LHCN-M2 (cell line): ENCODE measurements around the gene WNT7B. TPM values are rescaled to one million over a fixed set of nuclear protein-coding genes. Genes with fewer than 3 reads are reported as not detected.

Experiments
- DNase-seq: peaks from one replicate; pipeline ENCODE4 v3.0.0-alpha.2; 2012; ENCODE audit warnings: low read depth
- polyA plus RNA-seq: library from polyadenylated mRNA; unstranded; fragments of >200 nt; gene quantifications from one replicate; pipeline ENCODE4 v1.2.1, GENCODE V29; 2012; ENCODE audit warnings: missing spikeins
- total RNA-seq: library from RNA; depleted of rRNA; stranded (reverse); fragments of >200 nt; gene quantifications from 2 replicates; pipeline ENCODE4 v1.2.3, GENCODE V29; 2014; rRNA removed

Gene WNT7B
- total RNA-seq: 0.13 TPM in 1 of 2 replicates, not detected in the other
- 0.02 TPM for polyA plus RNA-seq

DNA sequence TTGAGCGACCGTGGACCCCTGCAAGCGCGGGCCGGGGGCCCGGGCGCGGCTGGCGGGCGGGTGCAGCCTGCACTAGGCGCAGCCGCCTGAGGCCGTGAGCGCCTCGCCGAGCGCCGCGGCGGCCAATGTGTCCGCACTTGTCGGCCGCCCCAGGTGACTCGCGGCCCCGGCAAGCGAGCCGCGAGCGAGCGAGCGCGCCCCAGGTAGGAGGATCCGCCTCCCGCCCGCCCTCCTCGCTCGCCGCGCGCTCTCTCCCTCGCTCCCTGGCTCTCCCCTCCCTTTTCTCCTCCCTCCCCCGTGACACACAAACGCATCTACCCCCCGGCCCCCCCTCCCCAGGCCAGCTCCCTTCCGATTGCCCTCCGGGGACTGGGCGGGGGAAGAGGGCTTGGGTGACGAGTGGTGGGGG, at the start of gene WNT7B:
Gene WNT7B, minus strand, starts transcription at position 160 of the 409 bp plus-strand sequence. CDS start 408 bp downstream, outside the sequence.
- DNase-seq: no peak

DNA sequence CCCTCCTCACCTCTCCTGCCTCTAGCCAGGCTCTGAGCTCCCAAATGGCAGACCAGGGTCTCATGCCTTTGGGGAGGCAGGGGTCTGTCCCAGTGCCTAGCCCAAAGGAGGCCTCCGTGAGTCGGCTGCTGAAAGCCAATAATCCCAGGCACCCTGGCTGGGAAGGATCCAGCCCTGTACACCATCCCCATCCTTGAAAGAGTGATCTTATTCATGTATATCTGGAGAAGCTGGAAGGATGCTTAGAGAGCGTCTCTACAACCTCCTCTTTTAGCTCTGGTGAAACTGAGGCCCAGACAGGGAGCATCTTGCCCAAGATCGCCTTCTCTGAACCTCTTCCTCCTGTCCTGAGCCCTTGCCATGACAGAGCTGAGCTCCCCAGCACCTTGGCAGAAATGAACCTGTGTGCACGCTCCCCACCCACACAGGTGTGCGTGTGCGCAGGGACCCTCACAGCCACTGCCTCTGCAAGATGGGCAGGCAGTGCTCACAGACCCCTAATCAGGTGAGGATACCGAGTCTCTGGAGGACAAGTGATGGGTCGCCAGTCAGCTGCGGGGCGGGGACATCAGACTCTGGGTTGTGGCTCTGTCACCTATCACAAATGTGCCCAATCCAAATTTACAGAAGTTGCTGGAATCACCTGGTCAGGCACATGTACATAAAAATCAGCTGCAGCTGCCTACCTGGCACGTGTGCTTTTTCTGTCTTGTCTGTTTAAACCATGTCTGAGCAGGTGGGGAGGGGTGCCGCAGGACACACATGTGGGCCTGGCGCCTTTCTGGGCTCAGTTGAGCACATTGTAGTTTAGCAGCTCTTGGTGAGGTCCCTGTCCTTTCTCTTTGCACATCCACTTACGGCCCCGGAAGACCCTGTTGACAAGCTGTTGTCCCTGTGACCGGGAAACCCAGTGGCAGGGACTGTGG, 49.3 kb upstream of the WNT7B start:
- no peak for DNase-seq

DNA sequence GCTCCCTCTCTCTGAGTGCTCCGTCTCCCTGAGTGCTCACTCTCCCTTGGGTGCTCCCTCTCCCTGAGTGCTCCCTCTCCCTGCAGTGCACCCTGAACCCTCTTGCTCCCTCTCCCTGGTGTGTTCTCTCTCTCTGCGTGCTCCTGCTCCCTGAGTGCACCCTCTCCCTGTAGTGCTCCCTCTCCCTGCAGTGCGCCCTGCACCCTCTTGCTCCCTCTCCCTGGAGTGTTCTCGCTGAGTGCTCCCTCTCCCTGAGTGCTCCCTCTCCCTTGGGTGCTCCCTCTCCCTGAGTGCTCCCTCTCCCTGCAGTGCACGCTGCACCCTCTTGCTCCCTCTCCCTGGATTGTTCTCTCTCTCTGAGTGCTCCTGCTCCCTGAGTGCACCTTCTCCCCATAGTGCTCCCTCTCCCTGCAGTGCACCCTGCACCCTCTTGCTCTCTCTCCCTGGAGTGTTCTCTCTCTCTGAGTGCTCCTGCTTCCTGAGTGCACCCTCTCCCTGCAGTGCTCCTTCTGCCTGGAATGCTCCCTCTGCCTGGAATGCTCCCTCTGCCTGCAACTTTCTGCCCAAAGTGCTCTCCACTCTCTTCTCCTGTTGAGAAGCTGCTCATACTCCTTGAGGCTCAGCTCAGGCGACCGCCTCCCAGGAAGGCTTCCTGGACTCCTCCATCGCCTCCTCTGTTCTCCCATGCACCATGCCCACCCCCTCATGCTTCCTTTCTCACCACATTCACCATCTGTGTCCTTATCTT, 48.4 kb upstream of the WNT7B start:
- DNase-seq: no peak

DNA sequence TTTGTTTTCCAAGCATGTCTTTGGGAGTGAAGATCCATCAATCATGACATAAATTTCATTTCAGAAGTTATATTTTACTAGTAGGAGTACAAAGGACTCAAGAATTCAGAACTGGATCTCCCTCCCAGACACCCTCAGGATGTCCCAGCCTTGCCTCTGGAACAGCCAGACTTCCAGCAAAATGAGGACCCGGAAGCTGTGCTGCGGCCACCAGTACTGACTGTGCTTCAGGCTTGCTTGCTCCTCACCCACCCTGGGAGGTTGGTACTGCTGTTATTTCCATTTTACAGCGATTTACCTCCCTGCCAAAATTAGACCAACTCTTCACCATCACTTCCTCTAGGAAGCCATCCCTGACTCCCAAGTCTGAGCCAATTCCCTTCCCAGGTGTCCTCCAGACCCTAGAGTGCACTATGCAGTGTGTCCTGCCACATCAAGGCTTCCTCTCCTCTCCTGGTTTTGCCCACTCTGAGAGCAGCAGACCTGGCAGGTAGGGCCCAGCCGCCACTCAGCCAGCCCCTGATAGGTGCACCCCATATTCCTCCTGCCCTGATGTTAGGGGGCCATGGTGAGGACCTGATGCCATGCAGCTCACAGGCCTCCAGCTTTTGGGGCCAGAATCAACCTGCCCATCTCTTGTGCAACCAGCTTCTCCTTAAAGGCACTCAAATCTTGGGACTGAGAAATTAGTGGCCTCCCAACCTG, 47.3 kb upstream of the WNT7B start:
- no peak for DNase-seq

DNA sequence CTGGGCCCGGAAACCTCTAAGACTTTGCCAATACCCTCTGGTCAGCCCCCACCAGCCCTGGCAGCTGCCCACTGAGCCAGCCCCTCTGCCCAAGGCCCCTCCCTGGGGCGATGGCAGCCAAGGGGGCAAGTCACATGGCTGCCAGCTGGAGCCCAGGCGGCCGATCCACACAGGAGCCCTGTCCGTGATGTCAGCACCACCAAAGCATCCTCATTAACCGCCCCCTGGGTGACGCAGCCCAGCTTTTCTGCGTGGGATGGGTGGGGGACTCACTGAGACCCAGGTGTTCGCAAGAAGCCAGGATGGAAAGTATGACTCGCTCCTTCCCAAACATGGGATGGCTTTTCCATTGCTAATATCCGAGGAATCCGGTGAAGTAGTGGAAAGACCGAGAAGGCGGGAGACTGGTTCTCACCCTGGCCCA, 46.6 kb upstream of the WNT7B start:
- DNase-seq: no peak

DNA sequence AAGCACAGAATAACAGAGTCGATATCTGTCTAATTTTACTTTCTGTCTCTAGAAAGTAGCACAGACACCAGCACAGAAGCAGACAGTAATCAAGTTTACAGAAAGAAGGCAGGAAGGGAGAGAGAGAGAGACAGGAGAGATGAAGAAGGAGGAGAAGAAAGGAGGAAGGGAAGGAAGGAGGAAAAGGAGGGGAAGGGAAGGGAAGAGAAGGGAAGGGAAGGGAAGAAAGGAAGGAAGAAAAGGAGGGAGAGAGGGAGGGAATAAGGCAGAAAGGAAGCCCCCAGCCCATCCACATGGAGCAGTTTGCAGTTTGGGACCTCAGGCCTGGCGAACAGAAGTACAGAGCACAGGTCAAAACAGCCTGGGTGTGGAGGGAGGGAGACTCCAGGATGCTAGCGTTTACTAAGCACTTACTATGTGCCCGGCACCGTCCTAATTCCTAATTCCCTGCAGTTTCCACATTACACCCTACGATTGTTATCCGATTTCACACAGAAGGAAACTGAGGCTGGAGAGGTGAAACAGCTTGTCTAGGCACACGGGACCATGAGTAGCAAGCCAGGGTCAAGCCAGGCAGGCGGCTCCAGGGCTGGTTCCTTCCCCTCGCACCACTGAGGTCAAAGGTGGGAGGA, 46.0 kb upstream of the WNT7B start:
- no peak for DNase-seq

DNA sequence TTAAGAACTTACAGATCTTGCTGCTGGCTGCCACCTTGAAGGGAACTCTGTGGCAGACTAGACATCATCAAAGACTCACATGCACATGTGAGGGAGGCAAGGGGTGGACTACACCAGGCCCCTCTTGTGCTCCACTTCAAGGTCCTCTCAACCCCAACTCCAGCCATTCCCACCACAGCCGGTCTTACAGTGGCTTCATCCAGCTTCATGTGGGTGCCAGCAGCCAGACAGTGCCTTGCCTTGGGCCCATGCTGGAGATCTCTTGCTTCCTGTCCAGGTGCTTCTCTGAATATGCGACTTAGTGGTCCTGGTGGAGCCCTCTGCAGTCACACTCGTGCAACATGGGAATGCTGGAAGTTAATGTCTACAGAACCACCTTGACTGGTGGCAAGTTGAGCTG, 44.6 kb upstream of the WNT7B start:
- DNase-seq: no peak

DNA sequence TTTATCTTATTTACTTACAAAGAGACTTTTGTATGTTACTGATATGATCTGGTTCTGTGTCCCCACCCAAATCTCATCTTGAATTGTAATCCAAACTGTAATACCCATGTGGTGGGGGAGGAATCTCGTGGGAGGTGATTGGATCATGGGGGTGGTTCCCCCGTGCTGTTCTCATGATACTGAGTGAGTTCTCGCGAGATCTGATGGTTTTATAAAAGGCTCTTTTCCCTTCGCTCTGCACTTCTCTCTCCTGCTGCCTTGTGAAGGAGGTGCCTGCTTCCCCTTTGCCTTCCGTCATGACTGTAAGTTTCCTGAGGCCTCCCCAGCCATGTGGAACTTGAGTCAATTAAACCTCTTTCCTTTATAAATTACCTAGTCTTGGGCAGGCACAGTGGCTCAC, 42.4 kb upstream of the WNT7B start:
- no peak for DNase-seq

DNA sequence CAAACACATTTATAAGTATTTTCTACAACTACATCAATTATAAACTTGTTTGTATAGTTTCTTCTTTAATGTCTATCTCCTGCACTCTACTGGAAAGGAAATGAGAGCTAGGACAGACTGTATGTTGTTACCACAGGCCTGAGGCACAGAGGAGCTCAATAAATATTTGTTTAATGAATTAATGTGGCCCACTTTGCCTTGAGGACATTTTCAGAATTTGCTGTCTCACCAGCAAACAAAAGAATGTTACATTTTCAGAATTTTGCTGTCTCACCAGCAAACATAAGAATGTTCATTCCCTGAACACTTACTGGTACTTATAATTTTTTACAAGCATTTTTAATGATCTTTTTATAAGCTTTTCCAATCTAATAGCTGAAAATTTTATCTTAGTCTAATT, 41.9 kb upstream of the WNT7B start:
- DNase-seq: no peak

DNA sequence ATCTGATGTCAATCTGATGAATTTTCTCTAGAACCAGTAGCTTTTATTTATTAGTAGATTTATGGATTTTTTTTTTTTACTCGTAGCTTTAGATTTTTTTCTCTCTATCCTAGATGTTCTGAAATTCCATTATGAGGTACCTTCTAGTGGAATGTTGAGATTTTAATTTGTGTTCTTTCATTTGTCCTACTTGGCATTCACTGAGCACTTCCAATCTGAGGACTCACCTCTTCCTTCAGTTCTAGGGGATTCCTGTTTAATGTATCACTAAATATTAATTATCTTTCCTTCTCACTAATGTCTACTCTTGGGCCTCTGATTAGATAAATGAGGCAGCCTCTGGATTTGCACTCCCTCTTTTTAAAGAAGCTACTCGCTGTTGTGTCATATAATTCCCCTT, 40.2 kb upstream of the WNT7B start:
- no peak for DNase-seq

DNA sequence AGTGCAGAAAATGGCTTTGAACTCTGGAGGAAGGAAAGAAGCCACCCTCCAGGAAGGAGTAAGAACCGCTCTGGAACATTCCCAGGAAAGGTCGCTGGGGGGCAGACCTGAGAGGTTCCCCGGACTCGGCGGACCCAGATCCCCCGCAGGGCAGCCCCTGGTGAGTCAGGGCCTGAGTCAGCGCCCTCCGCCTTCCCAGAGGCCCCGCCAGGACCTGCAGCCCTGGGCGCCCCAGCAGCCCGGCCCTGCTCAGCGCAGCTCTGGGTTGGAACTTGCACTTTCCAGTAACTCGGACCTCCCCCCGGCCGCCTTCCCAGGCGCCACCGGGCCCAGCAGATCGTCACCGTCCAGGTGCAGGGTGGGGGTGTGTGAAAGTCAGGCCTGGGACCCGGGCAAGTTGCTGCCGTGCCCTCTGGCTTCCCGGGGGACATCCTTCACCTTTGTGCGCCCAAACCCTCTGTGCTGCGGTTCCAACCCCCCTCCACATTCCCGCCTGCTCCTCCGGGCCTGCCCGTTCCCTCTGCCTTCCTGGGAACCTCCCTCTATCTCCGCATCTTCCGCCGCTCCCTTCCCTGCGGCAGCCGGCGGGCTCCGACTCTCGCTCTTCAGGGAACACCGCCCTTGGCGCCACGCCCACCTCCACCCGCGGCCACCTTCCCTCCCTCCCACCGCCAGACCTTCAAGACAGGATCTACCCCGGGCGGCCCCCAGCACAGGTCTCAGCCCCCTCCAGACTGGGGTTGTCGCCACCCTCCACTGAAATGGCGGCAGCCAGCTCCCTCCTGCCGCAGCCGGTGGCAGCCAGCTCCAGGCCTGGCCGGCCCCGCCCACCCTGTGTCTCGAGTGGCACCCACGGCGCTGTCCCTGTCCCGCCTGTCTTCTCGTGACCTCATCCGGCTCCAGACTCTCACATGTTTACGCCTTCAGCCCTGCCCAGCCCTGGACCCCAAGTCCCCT, 36.8 kb upstream of the WNT7B start:
- peak; percentile 96 for DNase-seq

DNA sequence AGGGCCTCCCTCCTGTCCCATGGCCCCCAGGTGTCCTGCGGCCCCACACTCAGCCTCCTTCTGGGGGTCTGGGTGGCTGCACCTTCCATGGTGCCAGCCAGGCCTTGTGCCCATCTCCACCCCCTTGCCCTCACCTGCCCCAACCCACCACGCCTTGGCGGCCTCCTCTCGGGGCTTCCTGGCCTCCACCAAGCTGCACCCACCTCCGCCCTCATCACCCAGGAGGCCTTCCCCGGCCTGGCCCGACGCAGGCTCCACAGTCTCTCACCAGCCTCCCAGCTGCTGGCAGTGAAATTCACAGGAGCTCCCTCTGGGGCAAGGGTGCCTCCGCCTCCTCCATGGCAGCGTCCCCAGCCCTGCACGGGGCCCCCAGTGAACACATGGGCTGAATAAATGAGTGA, 35.9 kb upstream of the WNT7B start:
- no peak for DNase-seq

DNA sequence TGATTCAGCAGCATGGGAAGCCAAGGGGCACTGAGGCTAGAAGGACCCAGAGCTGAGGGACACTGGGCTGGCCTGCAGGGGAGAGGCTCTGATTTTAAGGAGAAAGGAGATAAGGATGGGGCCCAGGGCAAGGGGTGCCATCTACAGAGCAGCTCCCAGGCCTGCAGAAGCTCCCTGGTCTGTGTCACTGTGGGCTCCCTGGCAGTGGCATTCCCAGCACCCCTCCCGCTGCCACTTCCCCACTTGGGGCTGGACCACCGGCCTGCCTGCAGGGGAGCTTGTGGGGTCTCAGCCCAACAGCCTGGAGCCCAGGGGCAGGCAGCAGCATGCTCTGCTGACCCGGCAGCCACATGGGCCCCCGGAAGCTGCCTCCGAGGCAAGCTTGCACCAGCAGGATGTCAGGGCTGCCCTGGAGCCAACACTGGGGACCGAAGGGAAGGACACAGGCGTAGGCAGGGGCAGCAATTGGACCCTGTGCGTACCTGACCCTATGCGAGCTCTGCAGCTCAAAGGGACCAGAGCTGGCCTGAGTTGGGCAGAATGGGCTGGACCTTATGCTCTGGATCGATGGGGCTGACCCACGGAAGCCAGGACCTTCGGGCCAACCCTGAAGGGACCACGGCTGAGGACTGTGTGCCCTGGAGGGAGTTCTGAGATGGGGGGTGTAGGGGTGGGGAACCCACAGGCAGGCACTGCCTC, 35.4 kb upstream of the WNT7B start:
- no peak for DNase-seq

DNA sequence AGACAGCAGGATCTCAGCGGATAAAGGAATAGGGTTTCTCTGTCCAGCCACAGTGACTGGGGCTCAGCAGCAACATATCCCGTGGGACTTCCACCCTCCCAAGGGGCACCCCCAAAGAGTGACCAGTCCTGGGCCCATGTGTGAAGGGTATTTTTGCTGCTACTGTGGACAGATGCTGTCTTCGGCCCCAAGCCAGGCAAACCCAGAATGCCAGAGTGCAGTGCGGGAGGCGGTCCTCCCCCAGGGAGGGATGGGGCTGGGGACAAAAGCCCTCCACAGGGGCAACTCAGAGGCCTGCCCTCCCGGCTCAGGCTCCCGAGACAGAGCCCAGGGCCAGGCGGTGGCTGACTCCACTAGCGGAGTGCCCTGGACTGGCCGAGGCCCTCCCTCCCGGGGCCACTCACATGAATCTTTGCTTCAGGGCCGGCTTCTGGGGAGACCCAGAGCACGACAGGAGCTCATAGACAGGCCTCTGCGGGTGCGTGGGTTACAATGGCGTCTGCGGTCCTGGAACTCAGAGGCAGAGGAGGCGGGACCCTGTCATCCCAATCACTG, 34.7 kb upstream of the WNT7B start:
- no peak for DNase-seq

DNA sequence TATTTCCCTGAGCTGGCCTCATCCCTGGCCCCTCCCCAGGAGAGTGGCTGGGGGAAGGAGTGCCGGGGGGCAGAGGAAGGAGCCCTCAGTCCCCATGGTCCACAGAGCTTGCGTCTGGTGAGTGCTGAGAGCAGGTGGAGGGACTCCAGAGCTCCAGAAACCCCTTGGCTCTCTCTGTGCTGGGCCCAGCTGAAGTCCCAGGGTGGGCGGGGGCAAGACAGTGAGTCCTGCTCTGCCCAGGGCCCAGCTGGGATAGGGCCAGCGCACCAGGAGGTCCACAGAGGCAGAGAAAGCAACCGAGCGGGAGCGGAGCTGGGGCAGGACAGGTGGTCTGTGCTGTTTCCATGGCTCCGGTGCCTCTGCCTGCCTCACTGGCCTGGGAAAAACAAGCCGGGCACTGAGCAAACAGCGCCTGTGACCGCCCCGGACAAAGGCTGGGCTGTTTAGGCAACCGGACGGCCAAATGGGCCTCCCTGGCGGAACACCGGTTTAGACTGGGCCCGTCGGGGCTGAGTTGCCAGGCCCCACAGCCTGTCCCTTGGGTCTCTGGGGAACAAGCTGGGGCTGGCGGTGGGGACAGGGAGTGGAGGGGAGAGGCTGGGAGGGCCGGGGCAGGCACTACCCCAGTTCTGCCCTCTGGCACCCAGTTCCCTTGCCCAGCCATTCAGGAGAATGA, 34.1 kb upstream of the WNT7B start:
- DNase-seq: no peak

DNA sequence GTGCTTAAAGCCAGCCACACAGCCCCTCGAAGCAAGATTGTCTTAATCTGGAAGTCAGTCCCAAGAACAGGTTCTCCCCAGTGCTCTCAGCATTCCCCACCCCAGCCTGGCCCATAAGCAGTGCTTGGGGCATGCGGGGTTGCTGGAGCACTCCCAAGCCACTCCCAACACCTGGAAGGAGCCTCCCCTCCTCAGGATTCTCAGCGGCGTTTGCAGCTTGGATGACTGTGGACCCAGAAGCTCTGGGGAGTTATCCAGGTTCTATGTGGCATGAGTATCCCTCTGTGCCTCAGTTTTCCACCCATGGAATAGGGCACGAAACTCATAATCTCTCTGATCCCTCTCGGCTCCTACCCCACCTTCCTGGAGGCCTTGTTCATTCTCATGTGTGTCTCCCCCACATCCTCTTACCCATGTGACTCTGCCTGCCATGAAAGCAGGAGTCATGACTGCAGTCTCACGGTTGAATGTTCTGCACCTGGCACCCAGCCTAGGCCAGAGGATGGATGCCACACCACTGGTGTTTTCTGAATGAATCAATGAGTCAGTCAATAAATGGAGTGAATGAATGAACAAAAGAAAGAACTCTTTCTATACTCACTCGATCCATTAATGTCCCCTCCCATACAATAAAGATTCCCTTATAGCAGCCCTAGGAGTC, 33.4 kb upstream of the WNT7B start:
- DNase-seq: no peak

DNA sequence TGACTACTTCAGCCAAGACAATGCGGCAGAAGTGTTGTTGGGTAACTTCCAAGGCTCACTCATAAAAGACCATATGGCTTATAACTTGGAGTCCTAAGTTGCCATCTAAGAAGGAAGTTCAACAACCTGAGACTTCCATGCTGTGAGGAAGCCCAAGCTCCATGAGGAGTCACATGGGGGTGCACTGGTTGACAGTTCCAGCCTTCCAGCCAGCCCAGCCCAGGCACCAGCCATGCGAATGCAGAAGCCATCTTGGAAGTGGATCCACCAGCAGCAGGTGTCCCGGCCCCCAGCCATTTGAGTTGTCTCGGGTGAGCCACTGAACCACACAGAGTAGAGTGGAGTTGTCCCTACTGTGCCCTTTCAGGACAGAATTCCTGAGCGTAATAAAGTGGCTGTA, 32.8 kb upstream of the WNT7B start:
- DNase-seq: no peak
